Dendritic cell treated with granulocyte-macrophage colony-stimulating factor and Interleukin-4, amounts not matched to agents 40 ng/mL and 50 ng/mL, for 4 days (primary cell): ENCODE measurements around the gene NAIF1.

Experiments used
- H3K27ac Mint-ChIP-seq: one replicate; pipeline ENCODE4 v1.8.0; 2022; ENCODE audit warnings: mild to moderate bottlenecking, mixed read lengths
- H3K27me3 Mint-ChIP-seq: one replicate; pipeline ENCODE4 v1.8.0; 2022; ENCODE audit warnings: mild to moderate bottlenecking, mixed read lengths
- H3K36me3 Mint-ChIP-seq: one replicate; pipeline ENCODE4 v1.8.0; 2022; ENCODE audit warnings: low read depth, mixed read lengths
- H3K4me1 Mint-ChIP-seq: one replicate; pipeline ENCODE4 v1.8.0; 2022; ENCODE audit warnings: low read depth, mixed read lengths
- H3K4me3 Mint-ChIP-seq: one replicate; pipeline ENCODE4 v1.8.0; 2022; ENCODE audit warnings: mild to moderate bottlenecking, moderate library complexity, mixed read lengths
- H3K9me3 Mint-ChIP-seq: one replicate; pipeline ENCODE4 v1.8.0; 2022; ENCODE audit warnings: mixed read lengths
- intact Hi-C: fragments of 100-400 bp; cut with micrococcal nuclease; formaldehyde crosslinking; loops from one replicate; pipeline ENCODE4 v1.15.0; 2022

Gene NAIF1

DNA sequence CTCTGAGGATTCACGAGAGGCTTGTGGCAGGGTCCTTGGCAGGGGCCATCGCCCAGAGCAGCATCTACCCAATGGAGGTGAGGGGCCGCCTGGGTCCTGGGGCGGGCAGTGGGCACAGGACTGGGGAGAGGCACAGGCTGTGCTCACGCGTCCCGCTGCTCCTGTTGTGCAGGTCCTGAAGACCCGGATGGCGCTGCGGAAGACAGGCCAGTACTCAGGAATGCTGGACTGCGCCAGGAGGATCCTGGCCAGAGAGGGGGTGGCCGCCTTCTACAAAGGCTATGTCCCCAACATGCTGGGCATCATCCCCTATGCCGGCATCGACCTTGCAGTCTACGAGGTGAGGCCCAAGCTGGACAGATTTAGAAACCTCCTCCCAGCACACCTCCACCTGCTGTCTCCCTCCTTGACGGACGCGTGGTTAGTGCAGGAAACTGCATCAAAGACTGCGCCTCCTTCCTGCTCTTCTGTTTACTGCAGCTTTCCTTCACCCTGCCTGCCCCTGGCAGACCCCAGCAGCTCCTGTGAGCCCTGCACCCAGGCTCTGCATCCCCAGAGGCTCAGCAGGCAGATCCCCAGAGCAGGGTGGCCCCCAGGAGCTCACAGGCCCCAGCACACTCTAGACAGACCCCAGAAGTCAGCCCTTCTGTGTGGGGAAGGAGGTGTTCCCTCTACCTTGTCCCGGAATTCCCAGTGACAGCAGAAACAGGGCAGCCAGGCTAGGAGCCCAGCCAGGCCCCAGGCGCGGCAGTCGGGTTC lies 39.2 kb upstream of the NAIF1 start:
- H3K9me3 Mint-ChIP-seq = no peaks in the 10 kb centered on the region
- H3K36me3 Mint-ChIP-seq = peaks cover 93% of the 10 kb centered on the region
- peaks cover 40% of the 10 kb centered on the region for H3K4me1 Mint-ChIP-seq
- no peak overlapping the region for H3K27ac Mint-ChIP-seq
- no peaks in the 10 kb centered on the region for H3K27me3 Mint-ChIP-seq
- no peak overlapping the region for H3K4me3 Mint-ChIP-seq
- intact Hi-C loops = no loop called here

DNA sequence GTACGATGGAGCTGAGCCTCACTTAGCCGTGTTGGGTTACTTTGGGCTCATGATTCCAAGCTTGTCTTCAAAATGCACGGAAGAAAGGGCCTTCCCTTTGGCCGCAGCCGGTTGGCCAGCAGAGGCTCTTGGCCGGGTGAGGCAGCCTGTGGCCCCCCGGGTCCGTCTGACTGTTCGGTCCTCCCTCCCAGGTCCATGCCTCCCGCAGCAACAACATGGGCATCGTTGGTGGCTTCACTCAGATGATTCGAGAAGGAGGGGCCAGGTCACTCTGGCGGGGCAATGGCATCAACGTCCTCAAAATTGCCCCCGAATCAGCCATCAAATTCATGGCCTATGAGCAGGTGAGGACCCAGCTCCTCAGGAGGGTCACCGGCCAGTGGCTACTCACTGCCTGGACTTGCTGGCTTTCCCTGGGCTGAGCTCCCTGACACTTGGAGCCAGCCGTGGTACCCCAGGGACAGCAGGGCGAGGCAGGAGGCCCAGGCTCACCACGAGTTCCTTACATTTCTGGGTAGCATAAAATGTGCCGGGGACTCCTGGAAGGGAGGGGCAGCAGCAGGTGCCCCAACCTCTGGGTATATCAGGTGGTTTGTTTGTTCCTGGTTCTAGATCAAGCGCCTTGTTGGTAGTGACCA lies 38.5 kb upstream of the NAIF1 start:
- peaks cover 47% of the 10 kb centered on the region for H3K4me1 Mint-ChIP-seq
- intact Hi-C loops = no loop called here
- no peak overlapping the region for H3K4me3 Mint-ChIP-seq
- no peaks in the 10 kb centered on the region for H3K9me3 Mint-ChIP-seq
- no peaks in the 10 kb centered on the region for H3K27me3 Mint-ChIP-seq
- peaks cover 95% of the 10 kb centered on the region for H3K36me3 Mint-ChIP-seq
- H3K27ac Mint-ChIP-seq = no peak overlapping the region

DNA sequence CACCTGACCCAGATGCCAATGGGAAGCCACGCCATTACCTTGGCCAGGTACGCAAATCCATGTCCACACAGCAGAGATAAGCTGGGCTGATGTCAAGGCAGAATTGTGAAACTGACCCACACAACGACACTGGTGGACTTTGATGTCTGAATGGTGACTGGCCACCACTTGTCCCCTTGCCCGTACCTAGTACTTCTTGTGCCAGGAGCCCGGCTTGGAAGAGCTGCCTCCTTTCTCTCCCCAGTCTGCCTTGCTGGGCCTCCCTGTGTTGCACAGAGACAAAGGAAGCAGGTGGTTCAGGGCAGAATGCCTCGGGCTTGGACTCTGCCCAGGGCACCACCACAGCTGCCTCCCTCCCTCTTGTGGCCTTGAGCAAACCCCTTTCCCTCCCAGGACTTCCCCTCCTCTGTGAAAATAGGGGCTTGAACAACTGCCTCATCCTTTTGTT lies 37.1 kb upstream of the NAIF1 start:
- no peaks in the 10 kb centered on the region for H3K9me3 Mint-ChIP-seq
- peaks cover 98% of the 10 kb centered on the region for H3K36me3 Mint-ChIP-seq
- intact Hi-C loops = no loop called here
- no peak overlapping the region for H3K4me3 Mint-ChIP-seq
- peaks cover 57% of the 10 kb centered on the region for H3K4me1 Mint-ChIP-seq
- no peak overlapping the region for H3K27ac Mint-ChIP-seq
- no peaks in the 10 kb centered on the region for H3K27me3 Mint-ChIP-seq

DNA sequence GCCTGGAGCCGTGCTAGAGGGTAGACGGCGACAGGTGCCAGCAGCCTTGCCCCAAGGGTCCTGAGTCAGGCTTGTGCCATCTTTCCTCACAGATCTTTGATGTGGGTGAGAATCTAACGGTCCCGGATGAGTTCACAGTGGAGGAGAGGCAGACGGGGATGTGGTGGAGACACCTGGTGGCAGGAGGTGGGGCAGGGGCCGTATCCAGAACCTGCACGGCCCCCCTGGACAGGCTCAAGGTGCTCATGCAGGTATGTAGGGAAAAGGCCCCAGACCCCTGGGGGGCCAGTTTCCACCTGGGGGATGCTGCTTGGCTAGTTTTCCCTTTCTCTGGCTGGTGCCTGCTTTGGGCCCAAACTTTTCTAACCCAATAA lies 36.5 kb upstream of the NAIF1 start:
- H3K27ac Mint-ChIP-seq = no peak overlapping the region
- H3K4me1 Mint-ChIP-seq = peaks cover 63% of the 10 kb centered on the region
- H3K36me3 Mint-ChIP-seq = peaks cover 98% of the 10 kb centered on the region
- intact Hi-C loops = no loop called here
- H3K9me3 Mint-ChIP-seq = no peaks in the 10 kb centered on the region
- no peaks in the 10 kb centered on the region for H3K27me3 Mint-ChIP-seq
- no peak overlapping the region for H3K4me3 Mint-ChIP-seq

DNA sequence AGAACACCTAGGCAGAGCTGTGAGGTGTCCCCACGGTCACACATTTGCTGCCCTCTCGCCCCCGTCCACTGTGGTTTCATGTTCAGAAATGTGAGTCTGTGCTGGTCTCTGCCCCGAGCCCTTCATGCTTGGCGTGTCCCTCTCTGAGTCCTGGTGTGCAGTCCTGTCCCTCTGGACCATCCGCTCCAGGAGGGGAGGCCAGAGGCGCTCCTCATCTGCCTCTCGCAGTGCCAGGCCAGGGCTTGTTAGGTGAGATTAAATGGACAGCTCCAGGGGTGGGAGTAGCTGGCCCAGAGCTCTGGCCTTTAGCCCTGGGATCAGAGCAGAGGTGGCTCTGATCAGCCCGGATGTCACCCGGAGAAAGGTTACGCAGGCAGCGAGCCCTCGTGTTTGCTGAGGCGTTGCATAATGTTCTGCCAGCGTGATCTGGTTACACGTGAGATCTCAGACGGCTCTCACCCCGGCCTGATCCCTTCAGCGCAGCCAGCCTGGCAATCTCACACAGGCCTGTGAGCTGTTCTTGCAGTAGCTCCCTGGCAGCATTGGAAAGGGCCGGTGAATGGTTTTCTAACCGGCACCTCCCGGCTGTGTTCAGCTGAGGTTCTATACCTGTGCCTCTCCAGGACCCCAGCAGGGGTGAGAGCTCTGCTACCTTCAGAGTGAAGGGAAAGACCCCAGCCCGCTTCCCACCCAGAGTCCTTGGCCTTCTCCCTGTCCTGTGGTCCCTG lies 35.9 kb upstream of the NAIF1 start:
- no peak overlapping the region for H3K27ac Mint-ChIP-seq
- H3K4me1 Mint-ChIP-seq = peaks cover 68% of the 10 kb centered on the region
- H3K4me3 Mint-ChIP-seq = no peak overlapping the region
- no peaks in the 10 kb centered on the region for H3K27me3 Mint-ChIP-seq
- no peaks in the 10 kb centered on the region for H3K9me3 Mint-ChIP-seq
- intact Hi-C loops = no loop called here
- peaks cover 96% of the 10 kb centered on the region for H3K36me3 Mint-ChIP-seq

DNA sequence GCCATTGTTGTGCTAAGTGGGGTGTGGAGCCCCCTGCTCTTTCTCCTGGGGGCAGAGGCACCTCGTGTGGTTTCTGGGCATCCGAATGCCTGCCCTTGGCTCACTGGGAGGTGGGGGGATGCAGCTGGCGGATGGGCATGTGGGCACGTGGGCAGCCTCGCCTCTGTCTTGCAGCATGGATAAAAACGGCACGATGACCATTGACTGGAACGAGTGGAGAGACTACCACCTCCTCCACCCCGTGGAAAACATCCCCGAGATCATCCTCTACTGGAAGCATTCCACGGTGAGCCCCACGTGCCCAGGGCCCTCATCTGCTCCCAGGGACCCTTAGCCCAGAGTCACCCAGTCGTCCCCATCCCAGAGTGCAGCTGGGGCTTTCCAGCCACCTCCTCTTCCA lies 35.1 kb upstream of the NAIF1 start:
- H3K4me3 Mint-ChIP-seq = no peak overlapping the region
- H3K36me3 Mint-ChIP-seq = peaks cover 88% of the 10 kb centered on the region
- H3K4me1 Mint-ChIP-seq = peaks cover 77% of the 10 kb centered on the region

DNA sequence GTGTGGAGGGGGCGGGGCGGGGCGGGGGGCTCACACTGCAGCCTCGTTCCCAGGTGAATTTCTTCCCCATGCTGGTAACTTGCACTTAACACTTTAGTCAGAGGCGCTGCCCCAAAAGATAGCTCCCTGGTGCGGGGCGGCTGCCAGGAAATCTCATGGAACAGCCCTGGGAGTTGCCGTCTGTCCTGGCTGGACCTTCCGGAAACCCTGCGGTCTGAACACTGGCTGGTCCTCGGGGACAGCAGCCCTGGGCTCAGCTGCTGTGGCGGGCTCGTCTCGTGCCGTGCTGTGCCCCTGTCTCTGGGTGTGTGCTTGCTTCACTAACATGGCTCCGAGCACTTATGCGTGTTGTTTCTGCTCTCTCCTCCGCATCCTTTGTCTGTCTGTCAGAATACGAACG lies 34.6 kb upstream of the NAIF1 start:
- Mint-ChIP-seq H3K36me3 (peaks cover 83% of the 10 kb centered on the region), H3K27me3 (no peaks in the 10 kb centered on the region), H3K4me3 (no peak overlapping the region), H3K27ac (no peak overlapping the region), H3K9me3 (no peaks in the 10 kb centered on the region), H3K4me1 (peaks cover 78% of the 10 kb centered on the region)
- intact Hi-C loops = no loop called here

More for the DNA sequence above, 35.1 kb upstream of the NAIF1 start:
- Mint-ChIP-seq H3K9me3 (no peaks in the 10 kb centered on the region), H3K27ac (peak overlapping the region; percentile 11), H3K27me3 (no peaks in the 10 kb centered on the region)
- intact Hi-C loops = no loop called here

DNA sequence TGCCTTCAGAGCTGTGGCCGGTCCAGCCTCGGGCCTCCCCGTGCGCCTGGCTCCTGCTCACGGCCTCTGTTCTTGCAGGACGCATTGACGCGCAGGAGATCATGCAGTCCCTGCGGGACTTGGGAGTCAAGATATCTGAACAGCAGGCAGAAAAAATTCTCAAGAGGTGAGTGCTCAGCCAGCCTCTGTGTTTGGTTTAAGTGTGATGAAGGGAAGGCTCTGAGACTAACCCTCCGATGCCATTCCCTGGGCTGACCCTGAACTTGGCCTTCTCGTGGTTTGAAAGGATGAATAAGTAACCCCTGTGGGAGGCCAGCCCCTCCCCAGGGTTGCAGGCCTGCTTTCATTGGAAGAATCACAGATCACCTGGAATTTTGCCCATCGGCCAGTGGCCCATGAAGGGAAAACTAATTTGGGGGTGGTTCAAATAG lies 34.1 kb upstream of the NAIF1 start:
- Mint-ChIP-seq H3K27ac (no peak overlapping the region), H3K4me3 (no peak overlapping the region), H3K4me1 (peaks cover 78% of the 10 kb centered on the region), H3K27me3 (no peaks in the 10 kb centered on the region), H3K36me3 (peaks cover 78% of the 10 kb centered on the region), H3K9me3 (no peaks in the 10 kb centered on the region)
- intact Hi-C loops = no loop called here

DNA sequence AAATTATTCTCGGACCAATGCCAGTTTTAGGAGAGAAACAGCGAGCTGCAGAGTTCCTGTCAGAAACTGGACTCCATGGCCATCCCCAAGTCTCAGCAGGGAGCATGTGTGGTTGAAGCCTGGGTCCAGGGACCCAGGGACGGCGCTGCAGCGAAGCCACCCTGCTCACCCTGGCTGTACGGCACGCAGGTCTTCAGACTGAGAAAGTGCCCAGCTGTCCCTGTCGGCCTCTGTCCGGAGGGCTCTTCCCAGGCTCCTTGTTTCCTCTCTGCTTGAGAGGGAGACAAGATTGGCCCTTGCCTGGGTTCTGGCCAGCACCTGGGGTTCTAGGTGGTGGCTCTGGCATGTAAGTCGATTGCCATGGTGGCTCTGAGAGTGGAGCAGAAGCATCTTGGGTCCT lies 33.5 kb upstream of the NAIF1 start:
- Mint-ChIP-seq H3K9me3 (no peaks in the 10 kb centered on the region), H3K27ac (peak overlapping the region; percentile 95), H3K36me3 (peaks cover 72% of the 10 kb centered on the region), H3K4me1 (peaks cover 80% of the 10 kb centered on the region), H3K4me3 (peak overlapping the region; percentile 97), H3K27me3 (no peaks in the 10 kb centered on the region)
- intact Hi-C loops = no loop called here

DNA sequence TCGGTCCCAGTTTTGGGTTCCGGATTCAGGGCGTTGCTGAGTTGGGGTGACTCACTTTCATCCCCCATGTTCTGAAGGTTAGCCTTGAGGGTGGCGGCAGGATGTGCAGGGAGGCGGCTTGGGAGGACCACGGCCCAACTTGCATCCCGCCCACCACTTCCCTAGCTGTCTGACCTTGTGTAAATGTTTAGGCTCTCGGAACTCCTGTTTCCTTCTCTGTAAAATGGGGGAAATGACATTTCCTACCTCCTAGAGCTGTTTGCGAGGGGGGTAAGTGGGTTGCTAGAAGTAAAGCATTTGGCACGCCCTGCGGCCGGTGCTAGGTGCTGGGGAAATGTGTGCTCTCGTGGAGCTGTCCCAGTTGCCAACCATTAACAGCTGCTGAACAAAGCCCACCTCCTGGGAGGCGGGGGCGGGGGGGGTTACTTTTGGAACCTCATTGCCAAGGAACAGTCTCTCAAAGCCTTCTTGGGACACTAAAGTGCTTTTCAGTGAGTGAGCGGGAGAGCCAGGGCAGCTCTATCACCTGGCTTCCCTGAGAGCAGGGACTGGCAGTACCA lies 32.9 kb upstream of the NAIF1 start:
- Mint-ChIP-seq H3K36me3 (peaks cover 66% of the 10 kb centered on the region), H3K9me3 (no peaks in the 10 kb centered on the region), H3K27ac (peak overlapping the region; percentile 95), H3K4me3 (peak overlapping the region; percentile 97), H3K4me1 (peaks cover 84% of the 10 kb centered on the region), H3K27me3 (no peaks in the 10 kb centered on the region)
- intact Hi-C loops = no loop called here

DNA sequence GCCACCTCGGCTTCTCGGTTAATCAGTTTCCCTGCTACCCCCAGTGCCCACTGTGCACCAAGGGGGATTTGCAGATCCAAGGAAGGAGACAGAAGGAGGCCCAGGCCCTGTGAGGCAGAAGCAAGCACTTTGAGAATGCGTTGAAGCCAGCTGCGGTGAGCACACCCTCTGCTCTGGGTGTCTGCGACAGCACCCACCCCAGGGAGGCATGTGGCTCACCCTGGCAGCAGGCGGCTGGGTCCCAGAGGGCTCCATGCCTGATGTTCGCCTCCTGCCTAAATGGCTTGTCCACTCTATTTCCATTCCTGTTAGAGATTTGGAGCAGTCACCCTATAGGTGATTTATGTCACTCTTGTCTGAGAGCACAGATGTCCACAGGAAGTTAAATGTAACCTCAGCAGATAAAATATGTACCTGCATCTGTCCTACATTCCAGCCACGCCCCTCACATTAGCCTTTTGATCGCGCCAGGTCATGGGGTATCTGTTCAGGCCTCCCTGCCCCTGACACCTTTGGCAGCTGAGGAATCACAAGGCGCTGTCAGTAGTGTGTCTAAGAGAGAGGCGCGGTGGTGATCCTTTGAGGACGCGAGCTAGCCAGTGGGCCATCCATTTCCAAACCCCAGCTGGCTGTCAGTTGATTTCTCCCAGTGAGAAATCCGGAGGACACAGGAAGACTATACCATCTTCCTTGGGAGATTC lies 32.3 kb upstream of the NAIF1 start:
- peak overlapping the region; percentile 95 for H3K27ac Mint-ChIP-seq
- H3K4me1 Mint-ChIP-seq = peaks cover 88% of the 10 kb centered on the region
- intact Hi-C loops = no loop called here
- peaks cover 64% of the 10 kb centered on the region for H3K36me3 Mint-ChIP-seq
- peak overlapping the region; percentile 97 for H3K4me3 Mint-ChIP-seq
- no peaks in the 10 kb centered on the region for H3K9me3 Mint-ChIP-seq
- H3K27me3 Mint-ChIP-seq = no peaks in the 10 kb centered on the region

DNA sequence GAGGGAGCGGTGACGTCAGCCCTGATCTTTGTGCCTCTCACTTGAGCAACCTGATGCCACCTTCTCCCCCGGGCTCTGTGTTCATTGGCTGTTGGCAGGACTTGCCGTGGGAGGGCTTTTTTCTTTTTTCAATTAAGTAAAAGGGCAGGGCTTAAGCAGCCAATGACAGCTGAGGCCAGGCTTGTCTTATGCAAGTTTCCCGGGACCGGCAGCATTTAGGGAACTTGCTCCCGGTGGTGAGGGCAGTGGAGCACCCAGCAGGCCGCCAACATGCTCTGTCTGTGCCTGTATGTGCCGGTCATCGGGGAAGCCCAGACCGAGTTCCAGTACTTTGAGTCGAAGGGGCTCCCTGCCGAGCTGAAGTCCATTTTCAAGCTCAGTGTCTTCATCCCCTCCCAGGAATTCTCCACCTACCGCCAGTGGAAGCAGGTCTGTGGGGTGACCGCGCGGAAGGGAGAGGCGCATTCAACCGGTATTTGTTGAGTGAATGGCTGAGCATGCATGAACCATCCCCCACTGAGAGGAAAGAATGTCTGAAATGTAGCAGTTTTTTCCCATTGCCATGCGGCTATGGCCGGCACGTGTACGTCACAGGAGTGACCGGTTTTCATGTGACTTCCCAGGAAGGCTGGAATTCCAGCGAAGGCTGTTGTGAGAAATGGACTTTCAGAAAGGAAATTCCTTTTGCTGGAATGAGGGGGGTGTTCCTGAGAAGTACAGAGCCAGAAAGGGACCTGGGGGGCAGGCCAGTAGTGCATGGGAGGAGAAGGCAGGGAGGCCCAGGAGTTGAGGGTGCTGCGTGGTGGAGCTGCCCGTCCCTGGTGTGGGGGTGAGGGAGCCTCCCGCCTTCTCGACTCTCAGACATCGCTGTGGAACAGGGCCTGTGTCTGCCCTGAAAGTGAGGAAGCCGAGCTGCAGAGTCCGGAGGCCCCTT lies 31.4 kb upstream of the NAIF1 start:
- peak overlapping the region; percentile 97 for H3K4me3 Mint-ChIP-seq
- H3K36me3 Mint-ChIP-seq = peaks cover 56% of the 10 kb centered on the region
- no peaks in the 10 kb centered on the region for H3K9me3 Mint-ChIP-seq

More for the DNA sequence above, 31.4 kb upstream of the NAIF1 start:
- peak overlapping the region; percentile 95 for H3K27ac Mint-ChIP-seq
- peaks cover 84% of the 10 kb centered on the region for H3K4me1 Mint-ChIP-seq
- H3K27me3 Mint-ChIP-seq = no peaks in the 10 kb centered on the region
- intact Hi-C loops = no loop called here
